ENCODE results near the gene L3MBTL4.

GRCh38 chr18:6266212-6266611 is 148.5 kb downstream of the L3MBTL4 start:
- TF ChIP-seq EZH2 (IDR thresholded peaks at IDR 0.05) (no peak), CTCF (IDR thresholded peaks at IDR 0.05) (no peak), EZH2phosphoT487 (IDR thresholded peaks at IDR 0.05) (no peak)

All from neural progenitor cell (in vitro differentiated cells).